ENCODE measurements around the gene GARNL3. TPM values are rescaled to one million over a fixed set of nuclear protein-coding genes. Genes with fewer than 3 reads are reported as not detected.

Gene GARNL3
- total RNA-seq, 1 experiment from 2014 or later, result 5.9 TPM

Other genes starting within 250 kb of the GARNL3 start
- 11.5 and 15.8 TPM in 2 replicates for gene ANGPTL2, start 142.1 kb upstream of the GARNL3 start, total RNA-seq (2014; rRNA removed; shearing (Covaris generic))
- 27.0 and 31.7 TPM in 2 replicates for gene SLC2A8, start 132.4 kb downstream of the GARNL3 start, total RNA-seq (2014; rRNA removed; shearing (Covaris generic))
- gene ZNF79, start 159.6 kb downstream of the GARNL3 start, total RNA-seq (2014; rRNA removed; shearing (Covaris generic)), result 6.0 and 9.4 TPM in 2 replicates
- 1,304 and 1,604 TPM in 2 replicates for gene RPL12, start 186.6 kb downstream of the GARNL3 start, total RNA-seq (2014; rRNA removed; shearing (Covaris generic))
- 9.5 and 12.4 TPM in 2 replicates for gene LRSAM1, start 186.7 kb downstream of the GARNL3 start, total RNA-seq (2014; rRNA removed; shearing (Covaris generic))